ENCODE data around the gene TAF1D. TPM values are rescaled to one million over a fixed set of nuclear protein-coding genes. Genes with fewer than 3 reads are reported as not detected.

The TAF1D gene
- total RNA-seq, 6 experiments from 2014 or later: 28.0 to 69.2 (median 49.3) TPM

- Histone ChIP-seq H3K4me3 (no peak overlapping the region), H3K4me1 (no peaks in the 10 kb centered on the region), H3K27ac (no peak overlapping the region), H3K9me3 (no peaks in the 10 kb centered on the region), H3K27me3 (no peaks in the 10 kb centered on the region), H3K36me3 (peaks cover 0 to 3% (median 0%) of the 10 kb centered on the region in 4 donors)
- ATAC-seq: no peak
- WGBS (ENCODE audit: insufficient coverage, low coverage, low lambda C conversion rate, missing lambda C conversion rate): no CpG with 5 or more reads among the region's 4 CpGs
- DNase-seq: no peak
- TF ChIP-seq POLR2A (IDR thresholded peaks at IDR 0.05): no peak
- no peak for TF ChIP-seq CTCF (IDR thresholded peaks at IDR 0.05)
- intact Hi-C loops (cut with DNase I): no loop called here
Measured at GRCh38 chr11:93715797-93716396, 25.4 kb downstream of the TAF1D start.

- Histone ChIP-seq H3K27ac (no peak overlapping the region), H3K27me3 (no peaks in the 10 kb centered on the region), H3K4me1 (no peaks in the 10 kb centered on the region), H3K36me3 (peaks cover 0 to 12% (median 0%) of the 10 kb centered on the region in 4 donors), H3K4me3 (no peak overlapping the region), H3K9me3 (no peaks in the 10 kb centered on the region)
- intact Hi-C loops (cut with DNase I): no loop called here
- no peak for DNase-seq
- TF ChIP-seq POLR2A (IDR thresholded peaks at IDR 0.05) (no peak), CTCF (IDR thresholded peaks at IDR 0.05) (no peak)
- no peak for ATAC-seq
Measured at GRCh38 chr11:93712678-93713077, 28.6 kb downstream of the TAF1D start.

GRCh38 chr11:93710239-93710638 lies 31.1 kb downstream of the TAF1D start:
- 82% methylated on average over 1 of the region's 1 CpG for WGBS (ENCODE audit: insufficient coverage, low coverage, low lambda C conversion rate, missing lambda C conversion rate)
- Histone ChIP-seq H3K27ac (no peak overlapping the region), H3K9me3 (no peaks in the 10 kb centered on the region), H3K4me3 (no peak overlapping the region), H3K36me3 (peaks cover 0 to 19% (median 0%) of the 10 kb centered on the region in 4 donors), H3K27me3 (no peaks in the 10 kb centered on the region), H3K4me1 (no peaks in the 10 kb centered on the region)
- intact Hi-C loops (cut with DNase I): no loop called here
- DNase-seq: no peak
- no peak for TF ChIP-seq CTCF (IDR thresholded peaks at IDR 0.05)
- TF ChIP-seq POLR2A (IDR thresholded peaks at IDR 0.05): no peak
- no peak for ATAC-seq

GRCh38 chr11:93704237-93704636 lies 37.1 kb downstream of the TAF1D start:
- H3K4me1 ChIP-seq: no peaks in the 10 kb centered on the region
- 94% methylated on average over 2 of the region's 2 CpGs for WGBS (ENCODE audit: insufficient coverage, low coverage, low lambda C conversion rate, missing lambda C conversion rate)
- TF ChIP-seq CTCF (IDR thresholded peaks at IDR 0.05) (no peak), POLR2A (IDR thresholded peaks at IDR 0.05) (no peak)
- no peak for ATAC-seq
- H3K36me3 ChIP-seq: peaks cover 0 to 25% (median 0%) of the 10 kb centered on the region in 4 donors
- intact Hi-C loops (cut with DNase I): no loop called here
- H3K27me3 ChIP-seq: no peaks in the 10 kb centered on the region
- no peaks in the 10 kb centered on the region for H3K9me3 ChIP-seq
- DNase-seq: no peak
- no peak overlapping the region for H3K27ac ChIP-seq
- no peak overlapping the region for H3K4me3 ChIP-seq

GRCh38 chr11:93700830-93701229 lies 40.5 kb downstream of the TAF1D start:
- DNase-seq (no peak), ATAC-seq (no peak)
- H3K4me3 ChIP-seq: no peak overlapping the region
- WGBS (ENCODE audit: insufficient coverage, low coverage, low lambda C conversion rate, missing lambda C conversion rate): 93% methylated on average over 3 of the region's 3 CpGs
- H3K36me3 ChIP-seq: peaks cover 0 to 32% (median 19%) of the 10 kb centered on the region in 4 donors
- TF ChIP-seq CTCF (IDR thresholded peaks at IDR 0.05) (no peak), POLR2A (IDR thresholded peaks at IDR 0.05) (no peak)
- H3K27me3 ChIP-seq: no peaks in the 10 kb centered on the region
- H3K27ac ChIP-seq: no peak overlapping the region
- intact Hi-C loops (cut with DNase I): no loop called here
- H3K4me1 ChIP-seq: no peaks in the 10 kb centered on the region
- no peaks in the 10 kb centered on the region for H3K9me3 ChIP-seq
